GM12891 (cell line): ENCODE results near the gene RBMS2.

Source experiments
- POLR2A ChIP-seq: IDR thresholded peaks from 2 replicates; pipeline ENCODE4 v1.6.1; 2011; ENCODE audit warnings: low read depth, low read length, control low read depth
- POLR2AphosphoS5 ChIP-seq: IDR thresholded peaks from 2 replicates; pipeline ENCODE4 v1.6.1; 2011; ENCODE audit warnings: low read depth, low read length, control low read depth
- POU2F2 ChIP-seq: IDR thresholded peaks from 2 replicates; pipeline ENCODE4 v1.6.1; 2011; ENCODE audit warnings: low read depth, mild to moderate bottlenecking, control low read depth, low read length, moderate library complexity
- SPI1 ChIP-seq: IDR thresholded peaks from 2 replicates; pipeline ENCODE4 v1.6.1; 2011; ENCODE audit warnings: low read depth, low read length, control low read depth
- TAF1 ChIP-seq: IDR thresholded peaks from 2 replicates; pipeline ENCODE4 v1.6.1; 2011; ENCODE audit warnings: low read depth, low read length, control low read depth

- TF ChIP-seq TAF1 = no peak
- TF ChIP-seq POLR2AphosphoS5 = no peak
- TF ChIP-seq POLR2A = no peak
- no peak for TF ChIP-seq SPI1
- no peak for TF ChIP-seq POU2F2
Observed at GRCh38 chr12:56476972-56477432, 44.6 kb upstream of the RBMS2 start.
